ENCODE data around the gene AP1S1.

GRCh38 chr7:101115215-101115614, 39.1 kb upstream of the AP1S1 start:
- no peak for TF ChIP-seq POLR2A (IDR thresholded peaks at IDR 0.05; ENCODE audit: low read depth, low read length)
- no peak for TF ChIP-seq PAX5 (IDR thresholded peaks at IDR 0.05; ENCODE audit: insufficient read depth, low read length, severe bottlenecking)
- no peak for TF ChIP-seq TAF1 (IDR thresholded peaks at IDR 0.05; ENCODE audit: low read depth, low read length)
- TF ChIP-seq POU2F2 (IDR thresholded peaks at IDR 0.05; ENCODE audit: low read depth, low read length), result no peak
- TF ChIP-seq POLR2AphosphoS5 (IDR thresholded peaks at IDR 0.05; ENCODE audit: low read depth, low read length), result no peak

Data from GM12891 (cell line).